ENCODE data around the gene OR5AL1.
A peak's percentile ranks its signal among the peaks of the same experiment; 100 is the strongest.
"Not testable (repeated sequence)": the region's sequence is repeated elsewhere in the genome, so short reads cannot be mapped to it uniquely, and the experiment has no call there.

OR5AL1 gene

DNA sequence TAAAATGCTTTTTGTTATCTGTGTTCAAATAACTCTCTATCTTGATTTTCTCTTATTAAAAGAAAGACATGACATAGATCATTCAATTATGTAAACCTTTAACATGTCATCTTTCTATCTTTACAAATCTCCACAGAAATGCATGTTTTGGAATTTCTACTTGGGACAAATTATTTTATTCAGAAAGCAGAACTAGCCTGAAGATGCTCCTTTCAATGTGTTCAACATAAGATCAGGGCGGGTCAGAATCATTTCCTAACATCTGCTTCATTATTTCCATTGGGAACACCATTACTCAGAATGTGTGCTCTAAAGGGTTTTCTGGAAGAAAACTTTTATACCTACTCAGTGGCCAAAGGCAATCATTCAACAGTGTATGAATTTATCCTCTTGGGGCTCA lies at the start of gene OR5AL1:
TSS of gene OR5AL1 (plus strand) at position 301 of the 400 bp plus-strand sequence.
- DNase-seq (ENCODE audit: low spot score), result no peak

DNA sequence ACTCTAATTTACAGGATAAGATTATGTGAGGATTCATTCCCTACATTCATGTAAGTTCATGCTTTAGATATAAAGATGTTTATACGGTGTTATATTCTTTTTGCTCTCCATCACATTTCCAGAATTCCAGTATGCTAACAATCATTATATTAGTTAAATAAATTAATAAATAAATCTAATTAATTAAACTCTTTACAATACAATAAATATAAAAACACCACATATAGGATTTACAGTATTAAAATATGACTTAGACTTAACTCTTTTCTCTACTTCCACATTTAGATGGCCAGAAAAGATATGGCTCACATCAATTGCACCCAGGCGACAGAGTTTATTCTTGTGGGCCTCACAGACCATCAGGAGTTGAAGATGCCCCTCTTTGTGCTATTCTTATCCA lies 37.2 kb upstream of the OR5AL1 start, which contains the start of gene OR8U1:
TSS of gene OR8U1 (plus strand) at position 301 of the 400 bp plus-strand sequence. CDS start at position 301, 0 bp downstream.
- no peak for DNase-seq (ENCODE audit: low spot score)

DNA sequence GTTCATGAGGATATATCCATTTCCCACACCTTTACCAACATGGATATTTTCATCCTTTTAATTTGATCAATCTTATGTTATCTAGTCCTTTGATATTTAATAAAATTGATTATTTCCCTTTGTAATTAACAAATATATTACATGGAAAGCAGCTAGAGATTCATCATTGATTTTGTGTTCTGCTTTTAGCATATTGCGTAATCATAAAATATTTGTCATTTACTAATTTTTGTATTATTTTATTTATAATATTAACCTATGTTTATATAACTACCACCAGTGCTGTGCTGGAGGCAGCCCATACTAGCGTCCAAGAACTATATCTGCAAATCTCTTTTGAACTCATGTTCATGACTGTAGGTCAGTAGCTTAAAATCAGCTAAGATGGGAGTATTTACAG lies 32.4 kb upstream of the OR5AL1 start:
- DNase-seq (ENCODE audit: low spot score), result no peak

DNA sequence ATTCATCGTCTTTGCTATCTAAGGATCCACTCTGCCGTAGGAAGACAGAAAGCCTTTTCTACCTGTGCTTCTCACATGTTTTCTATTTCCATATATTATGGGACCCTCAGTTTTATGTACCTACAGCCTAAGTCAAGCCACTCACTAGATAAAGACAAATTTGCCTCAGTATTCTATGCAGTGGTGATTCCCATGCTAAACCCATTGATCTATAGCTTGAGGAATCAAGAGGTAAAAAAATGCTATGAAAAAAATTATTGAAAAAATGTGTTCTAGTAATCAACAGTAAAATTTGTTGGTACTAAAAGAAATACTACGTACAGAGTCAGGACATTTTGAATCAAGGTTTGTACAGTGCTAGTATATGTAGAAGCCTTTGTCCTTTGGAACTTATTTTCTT lies 18.1 kb upstream of the OR5AL1 start:
- no peak for DNase-seq (ENCODE audit: low spot score)

DNA sequence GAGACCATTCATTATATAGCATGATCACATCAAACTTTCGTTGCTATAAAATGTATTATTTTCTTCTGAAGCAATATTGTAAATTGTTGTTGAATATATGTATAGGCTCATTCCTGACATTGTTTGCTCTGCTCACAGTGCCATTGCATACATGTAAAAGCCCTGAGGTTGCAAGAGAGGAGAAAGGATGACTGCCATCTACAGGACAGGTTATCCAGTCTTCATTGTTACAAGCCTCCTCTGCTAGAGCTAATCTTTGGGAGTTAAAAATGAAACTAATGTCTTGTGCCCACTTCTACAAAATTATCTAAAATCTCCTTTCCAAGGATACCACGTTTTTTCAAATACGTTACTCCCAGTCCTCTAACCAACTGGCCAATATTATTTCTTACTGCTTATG lies 16.4 kb upstream of the OR5AL1 start:
- no peak for DNase-seq (ENCODE audit: low spot score)

DNA sequence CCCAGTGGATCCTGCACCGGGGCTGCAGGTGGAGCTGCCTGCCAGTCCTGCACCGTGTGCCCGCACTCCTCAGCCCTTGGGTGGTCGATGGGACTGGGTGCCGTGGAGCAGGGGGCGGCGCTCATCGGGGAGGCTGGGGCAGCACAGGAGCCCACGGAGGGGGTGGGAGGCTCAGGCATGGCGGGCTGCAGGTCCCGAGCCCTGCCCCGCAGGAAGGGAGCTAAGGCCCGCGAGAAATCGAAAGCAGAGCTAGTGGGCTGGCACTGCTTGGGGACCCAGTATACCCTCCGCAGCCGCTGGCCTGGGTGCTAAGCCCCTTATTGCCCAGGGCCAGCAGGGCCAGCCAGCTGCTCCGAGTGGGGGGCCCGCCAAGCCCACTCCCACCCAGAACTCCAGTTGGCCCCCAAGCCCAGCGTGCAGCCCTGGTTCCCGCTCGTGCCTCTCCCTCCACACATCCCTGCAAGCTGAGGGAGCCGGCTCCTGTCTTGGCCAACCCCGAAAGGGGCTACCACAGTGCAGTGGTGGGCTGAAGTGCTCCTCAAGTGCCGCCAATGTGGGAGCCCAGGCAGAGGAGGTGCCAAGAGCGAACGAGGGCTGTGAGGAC lies 10.5 kb upstream of the OR5AL1 start:
- DNase-seq (ENCODE audit: low spot score), result not testable (repeated sequence)

DNA sequence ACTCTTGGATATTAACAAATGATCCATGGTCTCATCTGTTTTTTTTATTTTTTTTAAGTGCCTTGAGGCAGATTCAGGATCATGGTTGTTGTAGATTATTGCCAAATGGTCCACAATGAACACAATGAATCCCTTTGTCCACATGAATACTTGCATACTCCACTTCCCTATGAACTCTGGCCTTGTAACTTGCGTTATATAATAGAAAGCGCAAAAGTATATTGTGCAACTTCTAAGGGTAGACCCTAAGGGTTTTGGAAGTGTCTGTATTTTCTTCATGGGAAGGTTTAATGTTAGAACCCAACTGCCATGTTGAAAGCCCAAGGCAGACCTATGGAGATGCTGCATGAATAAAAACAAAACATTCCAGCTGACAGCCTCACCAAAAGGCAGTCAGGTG lies 8.1 kb upstream of the OR5AL1 start:
- peak; percentile 8 for DNase-seq (ENCODE audit: low spot score)

DNA sequence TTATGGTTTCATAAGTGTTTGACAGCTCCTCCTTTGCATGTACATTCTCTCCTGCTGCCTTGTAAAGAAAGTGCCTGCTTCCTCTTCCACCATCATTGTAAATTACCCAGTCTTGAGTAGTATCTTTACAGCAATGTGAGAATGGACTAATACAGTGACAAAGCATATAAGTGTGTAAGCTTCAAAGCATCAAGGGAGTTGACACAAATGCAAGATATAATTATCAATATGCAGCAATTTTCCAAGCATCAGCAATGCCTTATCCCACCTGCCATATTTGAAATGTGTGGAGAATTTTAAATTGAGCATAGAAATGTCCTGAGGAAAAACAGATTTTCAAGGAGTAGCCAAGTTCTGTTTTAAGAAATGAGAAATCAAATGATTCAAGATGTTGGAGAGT lies 1.7 kb upstream of the OR5AL1 start:
- no peak for DNase-seq (ENCODE audit: low spot score)

DNA sequence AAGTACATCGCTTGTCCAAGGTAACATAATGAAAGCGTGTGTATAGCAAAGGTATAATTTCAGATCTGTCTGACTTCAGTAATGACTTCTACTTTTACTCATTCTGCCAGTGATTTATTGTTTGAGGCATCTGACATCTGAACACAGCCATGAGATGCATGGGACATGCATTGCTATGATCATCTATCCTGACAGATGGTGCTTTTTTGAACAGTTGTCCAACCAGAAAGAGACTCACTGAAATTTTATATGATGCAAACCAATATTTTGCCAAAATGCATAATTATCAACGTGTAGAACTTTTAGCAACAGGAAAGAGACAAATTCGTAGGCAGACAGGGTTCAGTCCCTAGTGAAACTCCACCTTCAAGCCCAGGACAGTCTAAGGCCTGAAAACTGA lies 41.0 kb downstream of the OR5AL1 start:
- DNase-seq (ENCODE audit: low spot score), result no peak

DNA sequence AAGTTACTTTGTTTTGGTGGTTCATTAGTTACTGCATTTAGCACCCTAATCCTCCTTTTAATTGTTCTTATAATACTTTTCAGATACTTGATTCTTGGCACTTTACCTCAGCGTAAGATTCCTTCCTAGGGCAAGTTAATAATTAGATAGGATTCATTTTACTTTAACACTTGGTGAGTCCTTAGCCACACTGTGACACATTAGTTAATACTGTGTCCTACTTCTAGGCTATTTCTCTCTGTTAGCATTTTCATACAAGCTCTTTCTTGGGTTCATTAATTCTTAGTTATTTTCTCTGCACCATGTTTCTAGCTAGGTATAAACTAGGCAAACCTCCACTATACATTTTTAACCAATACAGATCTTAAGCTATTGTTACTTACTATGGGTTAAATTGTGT lies 44.6 kb downstream of the OR5AL1 start:
- DNase-seq (ENCODE audit: low spot score), result no peak
